Parathyroid adenoma (tissue), 2 donors: ENCODE data around the gene DRGX.
A peak's percentile ranks its signal among the peaks of the same experiment; 100 is the strongest.

Experiments
- H2AFZ ChIP-seq: fragments of 300-600 bp; sonication (generic); one replicate; pipeline ENCODE4 v1.7.0; 2017; ENCODE audit warnings: antibody characterized with exemption, mild to moderate bottlenecking
- H3K27ac ChIP-seq: fragments of 300-600 bp; sonication (generic); one replicate; pipeline ENCODE4 v1.7.0; 2017
- H3K27me3 ChIP-seq: fragments of 300-600 bp; sonication (generic); one replicate; pipeline ENCODE4 v1.7.0; 2017; ENCODE audit warnings: low read length; ENCODE audit not compliant: control insufficient read depth, insufficient read depth
- H3K36me3 ChIP-seq: fragments of 300-600 bp; sonication (generic); one replicate; pipeline ENCODE4 v1.7.0; 2017; ENCODE audit warnings: low read length; ENCODE audit not compliant: control insufficient read depth, insufficient read depth
- H3K4me1 ChIP-seq: fragments of 300-600 bp; sonication (generic); one replicate; pipeline ENCODE4 v1.7.0; 2017; ENCODE audit warnings: control low read depth
- H3K4me2 ChIP-seq: fragments of 300-600 bp; sonication (generic); one replicate; pipeline ENCODE4 v1.7.0; 2017; ENCODE audit warnings: low read length
- H3K4me3 ChIP-seq: fragments of 300-600 bp; sonication (generic); one replicate; pipeline ENCODE4 v1.7.0; 2017; ENCODE audit warnings: low read depth, low read length
- H3K79me2 ChIP-seq: fragments of 300-600 bp; sonication (generic); one replicate; pipeline ENCODE4 v1.7.0; 2017; ENCODE audit warnings: control low read depth
- H3K9ac ChIP-seq: fragments of 300-600 bp; sonication (generic); one replicate; pipeline ENCODE4 v1.7.0; 2017; ENCODE audit warnings: mild to moderate bottlenecking
- H3K9me3 ChIP-seq: fragments of 300-600 bp; sonication (generic); one replicate; pipeline ENCODE4 v1.7.0; 2017; ENCODE audit warnings: low read length; ENCODE audit not compliant: control insufficient read depth
- TF ChIP-seq, protein P1 (sequence below): fragments of 300-600 bp; sonication (generic); IDR thresholded peaks from one replicate; pipeline ENCODE4 v1.7.0; 2017; ENCODE audit warnings: antibody characterized with exemption, mild to moderate bottlenecking
- donor health status: primary hyperparathyroidism.

Gene DRGX

DNA sequence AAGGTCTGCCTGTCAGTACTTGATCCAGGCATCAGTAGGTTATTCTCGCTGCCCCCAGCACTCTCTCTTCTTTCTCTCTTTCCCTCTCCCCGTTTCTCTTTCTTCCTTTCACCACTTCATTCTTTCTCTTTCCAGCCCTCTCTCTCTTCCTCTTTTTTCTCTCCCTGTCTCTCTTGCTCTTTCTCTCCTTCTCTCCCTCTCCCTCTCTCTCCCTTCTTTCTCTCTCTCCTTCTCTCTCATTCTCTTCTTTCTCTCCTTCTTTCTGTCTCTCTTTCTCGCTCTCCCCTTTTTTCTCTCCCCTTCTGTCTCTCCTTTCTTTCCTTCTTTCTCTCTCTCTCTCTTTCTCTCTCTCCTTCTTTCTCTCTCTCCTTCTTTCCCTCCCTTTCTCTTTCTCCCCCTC, 7.5 kb upstream of the DRGX start:
- Histone ChIP-seq H3K27me3 (peaks cover 3% of the 10 kb centered on the region), H3K36me3 (no peaks in the 10 kb centered on the region), H3K4me3 (no peak overlapping the region), H3K9me3 (no peaks in the 10 kb centered on the region), H2AFZ (no peak overlapping the region), H3K79me2 (no peaks in the 10 kb centered on the region), H3K9ac (no peak overlapping the region), H3K4me1 (no peaks in the 10 kb centered on the region), H3K27ac (no peak overlapping the region), H3K4me2 (no peak overlapping the region)
- TF ChIP-seq, protein P1, sequence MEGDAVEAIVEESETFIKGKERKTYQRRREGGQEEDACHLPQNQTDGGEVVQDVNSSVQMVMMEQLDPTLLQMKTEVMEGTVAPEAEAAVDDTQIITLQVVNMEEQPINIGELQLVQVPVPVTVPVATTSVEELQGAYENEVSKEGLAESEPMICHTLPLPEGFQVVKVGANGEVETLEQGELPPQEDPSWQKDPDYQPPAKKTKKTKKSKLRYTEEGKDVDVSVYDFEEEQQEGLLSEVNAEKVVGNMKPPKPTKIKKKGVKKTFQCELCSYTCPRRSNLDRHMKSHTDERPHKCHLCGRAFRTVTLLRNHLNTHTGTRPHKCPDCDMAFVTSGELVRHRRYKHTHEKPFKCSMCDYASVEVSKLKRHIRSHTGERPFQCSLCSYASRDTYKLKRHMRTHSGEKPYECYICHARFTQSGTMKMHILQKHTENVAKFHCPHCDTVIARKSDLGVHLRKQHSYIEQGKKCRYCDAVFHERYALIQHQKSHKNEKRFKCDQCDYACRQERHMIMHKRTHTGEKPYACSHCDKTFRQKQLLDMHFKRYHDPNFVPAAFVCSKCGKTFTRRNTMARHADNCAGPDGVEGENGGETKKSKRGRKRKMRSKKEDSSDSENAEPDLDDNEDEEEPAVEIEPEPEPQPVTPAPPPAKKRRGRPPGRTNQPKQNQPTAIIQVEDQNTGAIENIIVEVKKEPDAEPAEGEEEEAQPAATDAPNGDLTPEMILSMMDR, result no peak

DNA sequence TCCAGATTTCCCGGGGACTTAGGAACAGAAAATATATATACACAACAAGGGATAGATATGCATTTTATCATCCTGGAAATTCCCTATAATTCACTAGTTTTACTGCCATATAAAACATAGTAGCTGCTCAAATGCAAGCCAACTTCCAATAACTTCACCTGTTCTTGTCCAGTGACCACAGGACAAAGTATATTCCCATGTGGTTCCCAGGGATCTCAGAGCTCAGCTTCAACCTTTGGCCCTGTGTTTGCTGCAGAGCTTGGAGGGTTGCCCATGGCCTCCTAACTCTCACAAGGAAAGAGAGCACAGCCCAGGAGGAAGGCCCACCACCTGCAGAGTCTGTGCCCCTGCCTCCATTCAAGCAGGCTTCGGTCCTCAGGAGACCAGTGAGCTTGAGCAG, 4.5 kb upstream of the DRGX start:
- H2AFZ ChIP-seq, result no peak overlapping the region
- H3K27ac ChIP-seq, result no peak overlapping the region
- TF ChIP-seq, protein P1, result no peak
- H3K36me3 ChIP-seq, result no peaks in the 10 kb centered on the region
- no peaks in the 10 kb centered on the region for H3K79me2 ChIP-seq
- no peak overlapping the region for H3K4me2 ChIP-seq
- H3K4me3 ChIP-seq, result no peak overlapping the region
- peaks cover 20% of the 10 kb centered on the region for H3K27me3 ChIP-seq
- peaks cover 3% of the 10 kb centered on the region for H3K4me1 ChIP-seq
- H3K9ac ChIP-seq, result no peak overlapping the region
- no peaks in the 10 kb centered on the region for H3K9me3 ChIP-seq

GRCh38 chr10:49398986-49399385, 3.1 kb upstream of the DRGX start:
- Histone ChIP-seq H3K79me2 (no peaks in the 10 kb centered on the region), H3K4me3 (no peak overlapping the region), H3K4me1 (peaks cover 3% of the 10 kb centered on the region), H3K27me3 (peaks cover 20% of the 10 kb centered on the region), H3K9ac (no peak overlapping the region), H3K4me2 (no peak overlapping the region), H3K9me3 (no peaks in the 10 kb centered on the region), H3K27ac (no peak overlapping the region), H3K36me3 (no peaks in the 10 kb centered on the region), H2AFZ (no peak overlapping the region)
- TF ChIP-seq, protein P1, result no peak

DNA sequence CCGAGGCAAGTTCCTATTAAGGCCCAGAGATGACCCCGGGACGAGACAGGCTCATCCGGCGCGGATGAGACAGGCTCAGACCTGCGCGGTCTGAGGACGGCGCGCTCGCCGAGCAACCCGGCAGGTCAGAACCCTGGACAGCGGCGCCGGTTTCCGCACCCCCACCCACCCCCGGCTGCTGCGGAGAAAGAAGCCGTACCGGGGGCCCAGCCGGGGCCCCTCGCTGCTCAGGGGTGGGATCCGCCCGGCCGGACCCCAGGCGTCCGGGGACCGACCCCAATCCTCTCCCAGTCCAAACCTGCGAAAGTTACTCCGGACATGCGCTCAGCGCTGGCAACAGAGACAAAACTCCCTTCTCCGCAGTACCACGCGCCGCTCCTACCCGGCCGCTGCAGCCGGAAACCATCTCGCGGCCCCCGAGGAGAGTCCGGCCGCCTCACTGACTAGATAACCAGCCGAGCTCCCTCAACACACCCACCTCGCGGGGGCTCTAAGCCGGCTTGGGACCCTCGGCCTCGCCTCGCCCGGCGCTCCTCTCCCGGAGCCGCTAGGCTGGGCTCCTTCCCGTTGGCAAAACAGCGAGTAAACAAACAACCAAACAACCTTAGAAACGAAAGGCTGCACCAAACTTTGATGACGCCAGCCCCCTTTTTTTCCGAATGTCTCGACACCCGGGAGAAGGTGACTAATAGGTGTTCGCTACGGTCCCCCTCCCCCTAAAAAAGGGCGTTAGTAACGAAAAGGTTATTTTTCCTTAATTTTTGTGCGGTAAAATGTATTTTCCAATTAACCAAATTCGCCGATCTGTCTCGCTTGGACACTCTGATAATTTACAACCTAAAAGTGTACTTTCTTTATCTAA, 2.3 kb upstream of the DRGX start:
- Histone ChIP-seq H3K27me3 (peaks cover 20% of the 10 kb centered on the region), H3K79me2 (no peaks in the 10 kb centered on the region)

More for the DNA sequence above, 2.3 kb upstream of the DRGX start:
- Histone ChIP-seq H3K4me1 (peaks cover 3% of the 10 kb centered on the region), H3K4me3 (peak overlapping the region; percentile 33), H2AFZ (peak overlapping the region; percentile 19), H3K27ac (no peak overlapping the region), H3K4me2 (peak overlapping the region; percentile 47), H3K9me3 (no peaks in the 10 kb centered on the region), H3K36me3 (no peaks in the 10 kb centered on the region), H3K9ac (no peak overlapping the region)
- TF ChIP-seq, protein P1, result no peak
